NCI-H2029 treated with DMSO at 0.1 percent for 48 hours (cell line): ENCODE measurements around the gene CFL1.

Experiments
- DNase-seq: peaks from one replicate; lab custom pipeline; 2025; lab: John Stamatoyannopoulos, UW

Gene CFL1

GRCh38 chr11:65887723-65888162, 29.8 kb upstream of the CFL1 start:
- DNase-seq: no peak

GRCh38 chr11:65886826-65887722, 29.1 kb upstream of the CFL1 start:
- no peak for DNase-seq

DNA sequence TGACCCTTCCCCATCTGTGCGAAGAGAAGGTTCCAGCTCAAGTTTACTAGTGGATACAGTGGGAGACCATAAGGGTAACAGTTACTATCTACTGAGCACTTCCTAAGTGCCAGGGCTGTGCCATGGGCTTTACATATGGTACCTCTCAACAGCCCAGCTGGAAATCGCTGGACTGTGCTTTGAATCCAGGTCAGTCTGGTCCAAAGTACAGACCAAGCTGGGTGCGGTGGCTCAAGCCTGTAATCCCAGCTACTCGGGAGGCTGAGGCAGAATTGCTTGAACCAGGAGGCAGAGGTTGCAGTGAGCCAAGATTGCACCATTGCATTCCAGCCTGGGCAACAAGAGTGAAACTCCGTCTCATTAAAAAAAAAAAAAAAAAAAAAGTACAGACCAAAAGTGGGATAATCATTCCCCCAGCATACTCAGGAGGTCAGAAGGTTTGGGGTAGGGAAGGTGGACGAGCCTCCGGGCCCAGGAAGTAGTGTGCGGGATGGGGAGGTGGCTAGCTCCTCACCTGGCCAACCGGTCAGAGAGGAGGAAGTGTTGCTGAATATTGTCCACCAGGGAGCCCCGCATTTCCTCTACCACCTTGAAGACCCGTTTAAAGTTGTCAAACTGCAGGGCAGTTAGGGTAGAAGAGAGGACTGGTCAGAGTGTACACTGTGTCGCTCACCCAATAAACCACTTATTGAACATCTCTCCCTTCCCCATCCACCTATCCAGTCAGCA, 28.0 kb upstream of the CFL1 start:
- no peak for DNase-seq

DNA sequence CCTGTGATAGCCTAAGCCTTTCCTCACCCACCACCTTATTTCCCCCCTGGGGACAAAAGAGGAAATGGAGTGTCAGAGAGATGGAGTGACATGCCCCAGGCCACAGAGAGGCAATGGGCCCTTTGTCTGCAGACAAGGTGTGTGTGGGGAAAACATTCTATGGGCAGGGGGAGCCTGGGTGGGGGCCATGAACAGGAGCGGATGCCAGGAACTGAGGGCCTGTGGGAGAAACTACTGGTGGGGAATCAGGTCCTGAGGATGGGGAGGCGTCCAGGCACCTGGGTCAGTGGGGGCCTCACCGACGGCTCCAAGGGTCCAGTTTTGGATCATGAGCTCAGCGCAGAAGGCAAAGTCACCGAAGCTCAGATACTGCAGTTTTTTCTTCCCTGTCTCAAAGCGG, 27.3 kb upstream of the CFL1 start:
- no peak for DNase-seq

DNA sequence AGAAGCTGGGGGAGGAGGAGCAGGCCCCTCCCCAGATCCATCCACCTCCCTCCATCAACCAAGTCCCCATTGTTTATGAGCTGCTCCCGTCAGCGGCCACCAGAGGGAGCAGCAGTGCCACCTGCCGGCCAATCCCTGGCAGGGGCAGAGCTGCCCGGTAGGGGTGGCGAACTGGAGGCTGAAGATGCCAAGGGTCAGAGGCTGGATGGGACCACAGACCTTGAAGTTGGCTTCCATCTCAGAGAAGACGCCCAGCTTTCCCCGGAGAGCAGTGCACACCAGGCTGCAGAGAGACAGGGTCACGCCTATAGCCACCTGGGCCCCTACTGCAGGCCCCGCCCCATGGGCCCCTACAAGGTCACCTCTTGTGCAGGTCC, 26.7 kb upstream of the CFL1 start:
- peak; percentile 35 for DNase-seq

GRCh38 chr11:65883786-65884715, 26.1 kb upstream of the CFL1 start:
- no peak for DNase-seq

- DNase-seq: no peak
Measured at GRCh38 chr11:65883058-65883761, 25.2 kb upstream of the CFL1 start.

DNA sequence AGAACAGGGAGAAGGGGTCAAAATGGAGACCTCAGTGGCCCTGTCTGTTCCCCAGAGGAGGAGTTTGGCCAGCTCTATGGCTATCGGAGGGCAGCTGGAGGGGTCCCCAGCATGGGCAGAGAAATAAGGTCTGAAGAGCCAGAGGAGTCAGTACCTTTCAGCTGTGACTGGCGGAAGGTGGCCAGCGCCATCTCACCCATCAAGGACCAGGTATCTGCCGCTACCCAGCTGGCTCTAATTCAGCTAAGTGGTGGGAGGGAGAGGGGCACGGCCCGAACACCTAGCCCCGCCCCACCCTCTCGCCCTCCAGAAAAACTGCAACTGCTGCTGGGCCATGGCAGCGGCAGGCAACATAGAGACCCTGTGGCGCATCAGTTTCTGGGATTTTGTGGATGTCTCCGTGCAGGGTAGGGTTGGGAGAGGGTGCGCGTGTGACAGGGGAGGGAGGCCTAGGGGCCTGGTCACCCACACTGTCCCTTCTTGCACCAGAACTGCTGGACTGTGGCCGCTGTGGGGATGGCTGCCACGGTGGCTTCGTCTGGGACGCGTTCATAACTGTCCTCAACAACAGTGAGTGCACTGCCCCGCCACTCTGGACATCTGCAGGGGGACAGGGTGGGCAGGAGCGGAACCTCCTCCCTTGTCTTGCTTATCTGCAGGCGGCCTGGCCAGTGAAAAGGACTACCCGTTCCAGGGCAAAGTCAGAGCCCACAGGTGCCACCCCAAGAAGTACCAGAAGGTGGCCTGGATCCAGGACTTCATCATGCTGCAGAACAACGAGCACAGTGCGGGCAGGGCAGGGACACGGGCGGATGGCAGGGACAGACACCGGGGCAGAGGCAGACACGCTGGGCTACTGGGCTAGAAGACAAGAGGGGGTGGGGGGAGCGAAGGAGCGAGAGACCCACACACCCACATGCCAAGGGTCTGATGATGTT, 24.4 kb upstream of the CFL1 start:
- DNase-seq: no peak

DNA sequence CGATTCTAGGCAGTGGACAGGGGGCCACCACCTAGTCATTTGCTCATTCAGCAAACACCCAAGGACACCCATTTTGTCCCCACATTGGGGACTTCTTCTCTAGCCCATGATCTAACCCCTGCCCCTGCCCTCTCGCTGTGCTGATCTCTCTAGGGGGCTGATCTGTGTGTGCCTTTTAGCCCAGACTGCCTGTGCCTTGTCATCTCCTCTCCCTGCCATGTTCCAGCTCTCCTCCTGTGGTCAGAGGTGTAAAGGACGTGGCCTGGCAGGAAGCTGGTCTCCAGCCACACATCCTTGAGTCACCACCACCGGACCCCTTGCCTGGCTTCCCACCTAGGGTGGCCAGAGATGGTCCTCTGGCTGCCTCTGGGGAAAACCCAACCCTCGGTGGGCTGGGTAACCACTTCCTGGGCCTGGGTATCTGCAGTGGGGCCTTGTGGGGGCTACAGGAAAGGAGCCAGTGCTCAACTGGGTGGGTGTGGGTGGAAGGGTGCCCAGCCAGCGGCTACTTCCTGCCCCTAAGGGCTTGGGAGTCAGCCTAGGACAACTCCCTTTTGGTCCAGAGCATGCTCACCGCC, 23.0 kb upstream of the CFL1 start:
- DNase-seq: no peak

DNA sequence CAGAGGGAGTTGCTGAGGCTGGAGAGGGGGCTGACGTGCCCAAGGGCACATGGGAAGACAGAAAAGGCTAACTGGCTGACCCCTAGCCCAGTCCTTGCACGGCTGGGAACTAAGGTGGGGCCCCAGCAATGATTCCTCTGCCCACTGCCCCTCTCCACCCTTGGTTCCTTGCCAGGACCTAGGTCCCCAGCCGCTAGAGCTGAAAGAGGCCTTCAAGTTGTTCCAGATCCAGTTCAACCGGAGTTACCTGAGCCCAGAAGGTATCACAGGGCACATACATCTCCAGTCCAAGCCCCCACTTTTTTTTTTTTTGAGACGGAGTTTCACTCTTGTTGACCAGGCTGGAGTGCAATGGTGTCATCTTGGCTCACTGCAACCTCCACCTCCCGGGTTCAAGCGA, 22.0 kb upstream of the CFL1 start:
- DNase-seq: no peak

- DNase-seq: no peak
Measured at GRCh38 chr11:65879617-65880016, 21.6 kb upstream of the CFL1 start, which contains the start of gene CTSW. Gene CTSW, plus strand, starts transcription at chr11:65879837. Its CDS starts 18 bp downstream, at chr11:65879855.

DNA sequence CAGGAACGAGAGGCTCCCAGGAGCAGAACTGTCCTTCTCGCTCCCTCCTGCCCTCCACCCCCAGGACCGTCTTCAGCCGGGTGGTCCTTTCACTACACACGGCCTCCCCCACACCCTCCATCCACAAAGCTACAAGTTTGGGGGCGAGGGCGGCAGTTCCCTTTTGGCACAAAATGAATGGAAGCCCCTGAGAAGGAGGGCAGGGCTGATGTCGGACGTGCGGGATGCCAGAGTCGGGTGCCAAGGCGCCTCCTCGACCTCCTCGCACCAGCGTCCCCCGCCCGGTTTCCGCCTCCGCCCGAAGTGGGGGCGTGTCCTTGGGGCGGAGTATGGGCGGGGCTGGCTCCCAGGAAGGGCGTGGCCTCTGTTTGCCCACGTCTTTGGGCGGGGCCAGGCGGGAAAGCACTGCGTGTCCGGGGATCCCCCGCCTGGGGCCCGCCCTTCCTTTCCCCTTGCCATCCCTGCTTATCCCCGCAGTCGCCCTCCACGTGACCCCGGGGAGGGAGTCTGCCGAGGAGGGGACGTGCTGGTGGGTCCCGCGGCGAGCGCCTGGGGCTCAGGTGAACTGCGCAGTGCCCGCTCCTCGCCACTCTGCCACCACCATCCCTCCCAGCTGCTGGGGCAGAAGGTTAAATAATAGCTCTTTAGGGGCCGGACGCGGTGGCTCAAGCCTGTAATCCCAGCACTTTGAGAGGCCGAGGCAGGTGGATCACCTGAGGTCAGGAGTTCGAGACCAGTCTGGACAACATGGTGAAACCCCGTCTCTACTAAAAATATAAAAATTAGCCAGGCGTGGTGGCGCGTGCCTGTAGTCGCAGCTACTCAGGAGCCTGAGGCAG, 15.6 kb upstream of the CFL1 start:
- peak; percentile 64 for DNase-seq

- no peak for DNase-seq
Measured at GRCh38 chr11:65872586-65873317, 14.8 kb upstream of the CFL1 start, which contains the start of gene EFEMP2. Gene EFEMP2, minus strand, starts transcription at chr11:65872800. Its CDS starts 446 bp downstream, at chr11:65872354.

DNA sequence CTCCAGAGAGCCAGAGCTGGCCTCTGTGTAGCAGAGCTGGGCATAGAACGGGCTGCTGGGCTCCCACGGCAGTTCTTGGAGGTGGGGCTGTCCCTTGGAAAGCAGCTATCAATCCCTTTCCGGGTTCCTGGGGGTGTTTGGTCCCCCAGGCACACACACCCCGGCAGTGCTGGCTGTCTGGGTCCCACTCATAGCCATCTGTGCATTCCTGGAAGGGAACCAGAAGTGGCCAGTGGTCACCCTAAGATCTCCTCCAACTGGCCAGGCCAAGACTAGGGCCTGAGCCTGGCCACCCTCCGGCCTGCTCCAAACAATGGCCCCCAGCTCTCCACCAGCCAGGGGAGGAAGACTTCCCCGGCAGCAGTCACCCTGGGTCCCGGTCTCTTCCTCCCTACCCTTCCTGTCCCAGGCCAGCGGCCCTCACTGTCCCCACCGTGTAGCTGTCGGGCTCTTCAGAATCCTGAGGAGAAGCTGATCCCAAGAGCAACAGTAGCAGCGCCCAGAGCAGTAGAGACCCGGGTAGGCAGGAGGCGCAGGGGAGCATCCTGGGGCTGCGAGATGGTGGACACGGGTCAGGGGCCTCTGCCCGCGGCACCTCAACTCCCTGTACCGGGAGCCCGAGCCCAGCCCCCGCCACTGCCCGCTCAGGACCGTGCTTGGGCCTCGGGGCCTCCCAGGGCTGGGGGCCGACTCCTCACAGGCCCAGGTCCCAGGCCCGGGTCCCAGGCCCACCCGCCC, 14.0 kb upstream of the CFL1 start:
- DNase-seq: no peak

GRCh38 chr11:65870706-65871681, 13.0 kb upstream of the CFL1 start:
- DNase-seq: no peak

GRCh38 chr11:65870307-65870658, 12.3 kb upstream of the CFL1 start:
- no peak for DNase-seq
